Measurements from ENCODE around the gene RAB40B. TPM values are rescaled to one million over a fixed set of nuclear protein-coding genes. Genes with fewer than 3 reads are reported as not detected.
"Not testable (repeated sequence)": the region's sequence is repeated elsewhere in the genome, so short reads cannot be mapped to it uniquely, and the experiment has no call there.

Gene RAB40B
- total RNA-seq, 3 donors from 2014 or later = 8.8 to 25.6 (median 12.8) TPM

DNA sequence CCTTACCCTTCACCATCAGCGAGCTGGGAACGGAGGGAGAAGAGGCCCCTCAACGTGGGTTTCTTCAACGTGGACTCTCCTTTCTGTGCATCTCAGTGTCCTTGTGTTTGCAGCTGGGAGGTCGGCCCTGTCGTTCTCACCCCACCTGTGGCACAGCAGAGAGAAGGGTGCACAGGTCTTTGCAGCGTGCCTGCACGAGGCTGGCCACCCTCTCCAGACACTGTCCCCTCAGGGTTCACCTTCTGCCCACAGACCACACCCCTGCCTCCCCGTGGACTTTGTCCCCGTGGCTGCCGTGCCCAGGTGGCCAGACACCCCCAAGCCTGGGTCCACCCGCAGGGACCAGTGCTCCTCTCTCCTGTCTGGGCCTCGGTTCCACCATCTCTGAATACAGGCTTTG is 43.0 kb downstream of the RAB40B start:
- TF ChIP-seq POLR2A (IDR thresholded peaks at IDR 0.05) (no peak), POLR2AphosphoS5 (IDR thresholded peaks at IDR 0.05) (no peak)
- TF ChIP-seq, protein P1, sequence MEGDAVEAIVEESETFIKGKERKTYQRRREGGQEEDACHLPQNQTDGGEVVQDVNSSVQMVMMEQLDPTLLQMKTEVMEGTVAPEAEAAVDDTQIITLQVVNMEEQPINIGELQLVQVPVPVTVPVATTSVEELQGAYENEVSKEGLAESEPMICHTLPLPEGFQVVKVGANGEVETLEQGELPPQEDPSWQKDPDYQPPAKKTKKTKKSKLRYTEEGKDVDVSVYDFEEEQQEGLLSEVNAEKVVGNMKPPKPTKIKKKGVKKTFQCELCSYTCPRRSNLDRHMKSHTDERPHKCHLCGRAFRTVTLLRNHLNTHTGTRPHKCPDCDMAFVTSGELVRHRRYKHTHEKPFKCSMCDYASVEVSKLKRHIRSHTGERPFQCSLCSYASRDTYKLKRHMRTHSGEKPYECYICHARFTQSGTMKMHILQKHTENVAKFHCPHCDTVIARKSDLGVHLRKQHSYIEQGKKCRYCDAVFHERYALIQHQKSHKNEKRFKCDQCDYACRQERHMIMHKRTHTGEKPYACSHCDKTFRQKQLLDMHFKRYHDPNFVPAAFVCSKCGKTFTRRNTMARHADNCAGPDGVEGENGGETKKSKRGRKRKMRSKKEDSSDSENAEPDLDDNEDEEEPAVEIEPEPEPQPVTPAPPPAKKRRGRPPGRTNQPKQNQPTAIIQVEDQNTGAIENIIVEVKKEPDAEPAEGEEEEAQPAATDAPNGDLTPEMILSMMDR (IDR thresholded peaks at IDR 0.05) = no peak
- Histone ChIP-seq H3K4me1 (peaks cover 0 to 3% of the 10 kb centered on the region in 2 donors), H3K27ac (peak overlapping the region; percentile 82 to 88), H3K9me3 (no peaks in the 10 kb centered on the region), H3K27me3 (no peaks in the 10 kb centered on the region), H3K36me3 (no peaks in the 10 kb centered on the region), H3K4me3 (peak overlapping the region in 2 of 3 donors; percentile 2 to 7)
- intact Hi-C loops (cut with DNase I; ENCODE audit: low total_unique reads) = no loop called here
- no peak for DNase-seq (ENCODE audit: low spot score in 2 of 2)

DNA sequence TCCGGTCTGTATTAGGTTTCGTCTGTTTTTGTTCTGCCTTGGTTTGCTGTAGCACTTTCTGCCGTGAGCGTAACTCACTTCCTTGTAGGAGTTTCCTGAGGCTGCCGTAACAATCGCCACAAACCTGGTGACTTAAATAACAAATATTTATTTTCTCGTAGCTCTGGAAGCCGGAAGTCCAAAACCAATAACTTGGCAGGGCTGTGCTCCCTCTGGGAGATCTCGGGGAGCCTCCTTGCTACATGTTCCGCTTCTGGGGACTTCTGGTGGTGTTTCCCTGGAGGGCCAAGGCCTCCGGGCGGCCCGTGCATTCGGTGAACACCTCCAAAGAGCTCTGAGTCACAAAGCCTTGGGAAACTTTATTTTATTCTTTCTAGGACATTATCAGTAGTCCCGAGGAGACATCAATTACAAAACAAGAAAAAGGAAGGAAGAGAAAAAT is 43.4 kb downstream of the RAB40B start:
- peak overlapping the region in 2 of 3 donors; percentile 2 to 7 for H3K4me3 ChIP-seq
- H3K27ac ChIP-seq = peak overlapping the region; percentile 82 to 88
- peaks cover 0 to 3% of the 10 kb centered on the region in 2 donors for H3K4me1 ChIP-seq
- no peaks in the 10 kb centered on the region for H3K27me3 ChIP-seq
- no peaks in the 10 kb centered on the region for H3K36me3 ChIP-seq
- DNase-seq (ENCODE audit: low spot score in 2 of 2) = peak in 1 of 2 donors; percentile 60
- no peaks in the 10 kb centered on the region for H3K9me3 ChIP-seq
- TF ChIP-seq, protein P1 (IDR thresholded peaks at IDR 0.05) = no peak
- peak in 1 of 3 donors; percentile 26 for TF ChIP-seq POLR2AphosphoS5 (IDR thresholded peaks at IDR 0.05)
- intact Hi-C loops (cut with DNase I; ENCODE audit: low total_unique reads) = no loop called here

DNA sequence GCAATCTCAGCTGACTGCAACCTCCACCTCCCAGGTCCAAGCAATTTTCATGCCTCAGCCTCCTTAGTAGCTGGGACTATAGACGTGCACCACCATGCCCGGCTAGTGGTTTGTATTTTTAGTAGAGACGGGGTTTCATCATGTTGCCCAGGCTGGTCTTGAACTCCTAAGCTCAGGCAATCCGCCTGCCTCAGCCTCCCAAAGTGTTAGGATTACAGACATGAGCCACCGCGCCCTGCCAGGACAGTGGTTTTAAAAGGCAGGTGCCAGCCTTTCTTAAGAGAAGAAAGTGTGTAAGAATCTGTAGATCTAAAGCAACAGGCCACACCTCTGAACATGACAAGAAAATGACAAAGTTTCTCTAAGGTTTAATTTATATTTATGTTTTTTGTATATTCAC is 43.9 kb downstream of the RAB40B start:
- H3K9me3 ChIP-seq; H3K36me3 ChIP-seq; intact Hi-C loops (cut with DNase I; ENCODE audit: low total_unique reads); H3K4me1 ChIP-seq; DNase-seq (ENCODE audit: low spot score in 2 of 2); H3K27me3 ChIP-seq: not testable (repeated sequence)
- H3K4me3 ChIP-seq = peak overlapping the region in 2 of 3 donors; percentile 2 to 7
- peak overlapping the region; percentile 82 to 88 for H3K27ac ChIP-seq

DNA sequence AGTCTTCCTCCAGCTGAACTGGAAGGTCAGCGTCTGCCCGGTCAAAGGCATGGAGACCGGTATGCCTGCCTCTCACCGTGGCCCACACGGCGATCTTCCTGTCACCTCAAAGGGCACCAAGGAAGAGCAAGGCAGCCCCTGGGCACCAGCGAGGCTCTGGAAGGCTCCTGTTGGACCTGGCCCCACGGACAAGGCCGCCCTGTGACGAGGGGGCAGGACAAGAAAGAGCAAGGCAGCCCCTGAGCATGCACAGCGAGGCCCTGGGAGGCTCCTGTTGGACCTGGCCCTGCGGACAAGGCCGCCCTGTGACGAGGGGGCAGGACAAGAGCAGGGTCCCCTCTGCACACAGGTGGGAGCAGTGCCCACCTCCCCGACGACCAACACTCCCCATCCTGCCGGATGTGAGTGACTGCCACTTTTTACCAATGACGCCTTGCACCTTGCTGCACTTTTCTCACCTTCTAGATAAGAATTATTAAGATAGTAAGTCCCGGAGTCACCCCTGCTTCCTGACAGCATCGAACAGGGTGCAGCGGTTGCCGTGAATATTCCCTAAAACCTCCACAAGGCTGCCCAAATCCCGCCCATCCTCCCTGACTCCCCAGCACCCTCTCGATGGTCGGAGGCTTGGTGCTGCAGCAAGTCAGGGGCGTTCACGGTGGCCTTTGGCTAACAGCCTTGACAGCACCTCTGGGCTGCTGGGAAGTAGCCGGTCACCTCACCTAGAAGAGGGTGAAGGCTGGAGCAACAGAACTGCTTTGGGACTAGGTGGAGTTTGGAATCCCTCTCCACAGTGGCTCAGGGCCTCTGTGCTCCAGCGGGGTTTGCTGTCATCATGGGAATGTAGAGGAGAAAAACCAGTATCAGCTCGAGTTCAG is 44.6 kb downstream of the RAB40B start:
- Histone ChIP-seq H3K27ac (peak overlapping the region; percentile 82 to 88), H3K27me3 (no peaks in the 10 kb centered on the region), H3K9me3 (no peaks in the 10 kb centered on the region), H3K4me3 (no peak overlapping the region), H3K4me1 (peaks cover 0 to 3% of the 10 kb centered on the region in 2 donors), H3K36me3 (no peaks in the 10 kb centered on the region)
- intact Hi-C loops (cut with DNase I; ENCODE audit: low total_unique reads) = no loop called here
- no peak for DNase-seq (ENCODE audit: low spot score in 2 of 2)
- TF ChIP-seq, protein P1 (IDR thresholded peaks at IDR 0.05) = no peak
- TF ChIP-seq POLR2A (IDR thresholded peaks at IDR 0.05) (no peak), POLR2AphosphoS5 (IDR thresholded peaks at IDR 0.05) (no peak)

- intact Hi-C loops (cut with DNase I; ENCODE audit: low total_unique reads) = no loop called here
- TF ChIP-seq, protein P1 (IDR thresholded peaks at IDR 0.05) = no peak
- TF ChIP-seq POLR2AphosphoS5 (IDR thresholded peaks at IDR 0.05) (no peak), POLR2A (IDR thresholded peaks at IDR 0.05) (no peak)
- Histone ChIP-seq H3K4me3 (no peak overlapping the region), H3K27me3 (no peaks in the 10 kb centered on the region), H3K4me1 (peaks cover 5 to 10% of the 10 kb centered on the region in 2 donors), H3K9me3 (no peaks in the 10 kb centered on the region), H3K27ac (no peak overlapping the region), H3K36me3 (no peaks in the 10 kb centered on the region)
- no peak for DNase-seq (ENCODE audit: low spot score in 2 of 2)
Observed at GRCh38 chr17:82650723-82651122, 47.8 kb downstream of the RAB40B start.

All from breast epithelium (tissue), 4 donors.